HEK293 (cell line): Measurements from ENCODE around the gene HERC2.

Source experiments
- CTCF ChIA-PET: fragments of 350-600 bp; formaldehyde crosslinking; extraction: SDS; loops from one replicate; lab custom pipeline; 2021; ENCODE audit warnings: antibody characterized with exemption; lab: Yijun Ruan, JAX
- POLR2A ChIA-PET: fragments of 300-600 bp; formaldehyde crosslinking; extraction: SDS; loops from one replicate; lab custom pipeline; 2020; ENCODE audit warnings: antibody characterized with exemption, inconsistent platforms; lab: Yijun Ruan, JAX
- H3K27ac ChIP-seq: fragments of 200-500 bp; sonication (Bioruptor generic); 2 replicates; pipeline ENCODE4 v1.5.1; 2014; ENCODE audit warnings: low read depth, low read length, control low read depth, inconsistent platforms; ENCODE audit errors: extremely low read depth
- H3K36me3 ChIP-seq, 2 experiments: fragments of 200-500 bp in 1 of 2; sonication (Bioruptor generic) in 1 of 2; 1 replicate in 1 of 2; 2 replicates in 1 of 2; pipeline ENCODE4 v1.5.1; 2014 to 2017; ENCODE audit warnings: inconsistent platforms in 2 of 2, low read length in 2 of 2; ENCODE audit not compliant: control insufficient read depth in 2 of 2, insufficient read depth in 1 of 2
- H3K4me1 ChIP-seq: fragments of 200-500 bp; sonication (Bioruptor generic); 2 replicates; pipeline ENCODE4 v1.5.1; 2014; ENCODE audit warnings: mild to moderate bottlenecking, low read length, inconsistent platforms; ENCODE audit not compliant: control insufficient read depth, insufficient read depth
- H3K4me3 ChIP-seq: 2 replicates; pipeline ENCODE4 v1.5.1; 2011; ENCODE audit warnings: low read depth, mild to moderate bottlenecking, control low read depth, low read length, moderate library complexity
- H3K9me3 ChIP-seq: fragments of 200-500 bp; sonication (Bioruptor generic); 2 replicates; pipeline ENCODE4 v1.5.1; 2014; ENCODE audit warnings: low read depth, low read length, inconsistent platforms; ENCODE audit not compliant: control insufficient read depth, insufficient read depth
- OVOL3 ChIP-seq: fragments of 450-650 bp; formaldehyde crosslinking; IDR thresholded peaks from 2 replicates; pipeline ENCODE4 v1.5.1; 2016; ENCODE audit warnings: missing biosample characterization, missing genetic modification characterization
- ZNF112 ChIP-seq: fragments of 450-650 bp; formaldehyde crosslinking; IDR thresholded peaks from 2 replicates; pipeline ENCODE4 v1.5.0; 2017; ENCODE audit warnings: missing biosample characterization, missing genetic modification characterization
- ZNF146 ChIP-seq: fragments of 450-650 bp; formaldehyde crosslinking; IDR thresholded peaks from 2 replicates; pipeline ENCODE4 v1.5.1; 2016; ENCODE audit warnings: missing biosample characterization, missing genetic modification characterization
- ZNF24 ChIP-seq: fragments of 450-650 bp; formaldehyde crosslinking; IDR thresholded peaks from 2 replicates; pipeline ENCODE4 v1.5.1; 2016; ENCODE audit warnings: missing biosample characterization, missing genetic modification characterization
- ZNF335 ChIP-seq: fragments of 450-650 bp; formaldehyde crosslinking; conservative IDR thresholded peaks from 2 replicates; pipeline ENCODE4 v1.5.1; 2016; ENCODE audit warnings: missing biosample characterization, missing genetic modification characterization
- ZNF677 ChIP-seq: fragments of 450-650 bp; IDR thresholded peaks from 2 replicates; pipeline ENCODE4 v1.5.0; 2018; ENCODE audit warnings: missing biosample characterization, mild to moderate bottlenecking, missing genetic modification characterization, moderate library complexity
- TF ChIP-seq, protein P1 (sequence below): fragments of 450-650 bp; formaldehyde crosslinking; IDR thresholded peaks from 2 replicates; pipeline ENCODE4 v1.5.0; 2017; ENCODE audit warnings: missing biosample characterization, missing genetic modification characterization, borderline replicate concordance
- TF ChIP-seq, protein P2 (sequence below): fragments of 450-650 bp; formaldehyde crosslinking; IDR thresholded peaks from 2 replicates; pipeline ENCODE4 v1.5.1; 2016; ENCODE audit warnings: missing biosample characterization, missing genetic modification characterization

The HERC2 gene

GRCh38 chr15:28066231-28066630 lies 255.7 kb downstream of the HERC2 start:
- Histone ChIP-seq H3K9me3 (no peaks in the 10 kb centered on the region), H3K27ac (no peak overlapping the region), H3K36me3 (no peaks in the 10 kb centered on the region), H3K4me3 (no peak overlapping the region), H3K4me1 (no peaks in the 10 kb centered on the region)
- POLR2A ChIA-PET = no interaction called here
- CTCF ChIA-PET = no interaction called here
- TF ChIP-seq ZNF677 (tag by site-specific recombination) (no peak), ZNF24 (tag by site-specific recombination) (no peak), OVOL3 (no peak), ZNF146 (tag by site-specific recombination) (no peak), ZNF335 (tag by site-specific recombination) (no peak), ZNF112 (tag by site-specific recombination) (no peak)
- TF ChIP-seq, protein P1, sequence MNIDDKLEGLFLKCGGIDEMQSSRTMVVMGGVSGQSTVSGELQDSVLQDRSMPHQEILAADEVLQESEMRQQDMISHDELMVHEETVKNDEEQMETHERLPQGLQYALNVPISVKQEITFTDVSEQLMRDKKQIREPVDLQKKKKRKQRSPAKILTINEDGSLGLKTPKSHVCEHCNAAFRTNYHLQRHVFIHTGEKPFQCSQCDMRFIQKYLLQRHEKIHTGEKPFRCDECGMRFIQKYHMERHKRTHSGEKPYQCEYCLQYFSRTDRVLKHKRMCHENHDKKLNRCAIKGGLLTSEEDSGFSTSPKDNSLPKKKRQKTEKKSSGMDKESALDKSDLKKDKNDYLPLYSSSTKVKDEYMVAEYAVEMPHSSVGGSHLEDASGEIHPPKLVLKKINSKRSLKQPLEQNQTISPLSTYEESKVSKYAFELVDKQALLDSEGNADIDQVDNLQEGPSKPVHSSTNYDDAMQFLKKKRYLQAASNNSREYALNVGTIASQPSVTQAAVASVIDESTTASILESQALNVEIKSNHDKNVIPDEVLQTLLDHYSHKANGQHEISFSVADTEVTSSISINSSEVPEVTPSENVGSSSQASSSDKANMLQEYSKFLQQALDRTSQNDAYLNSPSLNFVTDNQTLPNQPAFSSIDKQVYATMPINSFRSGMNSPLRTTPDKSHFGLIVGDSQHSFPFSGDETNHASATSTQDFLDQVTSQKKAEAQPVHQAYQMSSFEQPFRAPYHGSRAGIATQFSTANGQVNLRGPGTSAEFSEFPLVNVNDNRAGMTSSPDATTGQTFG (tag by site-specific recombination) = no peak
- TF ChIP-seq, protein P2, sequence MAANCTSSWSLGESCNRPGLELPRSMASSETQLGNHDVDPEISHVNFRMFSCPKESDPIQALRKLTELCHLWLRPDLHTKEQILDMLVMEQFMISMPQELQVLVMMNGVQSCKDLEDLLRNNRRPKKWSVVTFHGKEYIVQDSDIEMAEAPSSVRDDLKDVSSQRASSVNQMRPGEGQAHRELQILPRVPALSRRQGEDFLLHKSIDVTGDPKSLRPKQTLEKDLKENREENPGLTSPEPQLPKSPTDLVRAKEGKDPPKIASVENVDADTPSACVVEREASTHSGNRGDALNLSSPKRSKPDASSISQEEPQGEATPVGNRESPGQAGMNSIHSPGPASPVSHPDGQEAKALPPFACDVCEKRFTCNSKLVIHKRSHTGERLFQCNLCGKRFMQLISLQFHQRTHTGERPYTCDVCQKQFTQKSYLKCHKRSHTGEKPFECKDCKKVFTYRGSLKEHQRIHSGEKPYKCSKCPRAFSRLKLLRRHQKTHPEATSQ = no peak
- TF ChIP-seq, all 188 proteins: peak for 0
